ENCODE data around the gene TBC1D22B.

GRCh38 chr6:37239950-37240713, 17.4 kb upstream of the TBC1D22B start:
- TF ChIP-seq EP300 (IDR thresholded peaks at IDR 0.05; ENCODE audit: borderline replicate concordance in 1 of 2, low read depth in 1 of 2, low read length in 1 of 2) (peak in 1 of 2 experiments; percentile 86; a peak in 2 of 4 replicates), POLR2AphosphoS5 (IDR thresholded peaks at IDR 0.05; ENCODE audit: low read depth, low read length) (peak; percentile 12; the same call in 1 of the 2 replicates), CTCF (IDR thresholded peaks at IDR 0.05) (no peak), TAF1 (IDR thresholded peaks at IDR 0.05; ENCODE audit: borderline replicate concordance, low read depth, low read length) (no peak), FOSL2 (IDR thresholded peaks at IDR 0.05; ENCODE audit: borderline replicate concordance, low read depth) (peak; percentile 87), RXRA (IDR thresholded peaks at IDR 0.05; ENCODE audit: borderline replicate concordance, low read depth) (peak; percentile 77; the same call in 1 of the 2 replicates), REST (IDR thresholded peaks at IDR 0.05; ENCODE audit: low read depth, low read length) (0 out of 2 replicates have a peak, but pooled peaks have one; percentile 27), SIN3A (IDR thresholded peaks at IDR 0.05; ENCODE audit: borderline replicate concordance, low read depth, low read length) (0 out of 2 replicates have a peak, but pooled peaks have one; percentile 72), EZH2phosphoT487 (IDR thresholded peaks at IDR 0.05; ENCODE audit: borderline replicate concordance, low read depth) (no peak), GATA2 (CRISPR knock-in tag; IDR thresholded peaks at IDR 0.05) (no peak), MAX (IDR thresholded peaks at IDR 0.05; ENCODE audit: low read depth) (peak; percentile 51; the same call in 1 of the 2 replicates), RAD21 (IDR thresholded peaks at IDR 0.05; ENCODE audit: low read length) (no peak), TCF12 (IDR thresholded peaks at IDR 0.05) (peak; percentile 86; the same call in 1 of the 2 replicates)
